ENCODE results near the gene CTNNA3. TPM values are rescaled to one million over a fixed set of nuclear protein-coding genes. Genes with fewer than 3 reads are reported as not detected.

Gene CTNNA3
- total and polyA plus RNA-seq, 2 donors from 2014 or later = 0.45 to 0.72 TPM

DNA sequence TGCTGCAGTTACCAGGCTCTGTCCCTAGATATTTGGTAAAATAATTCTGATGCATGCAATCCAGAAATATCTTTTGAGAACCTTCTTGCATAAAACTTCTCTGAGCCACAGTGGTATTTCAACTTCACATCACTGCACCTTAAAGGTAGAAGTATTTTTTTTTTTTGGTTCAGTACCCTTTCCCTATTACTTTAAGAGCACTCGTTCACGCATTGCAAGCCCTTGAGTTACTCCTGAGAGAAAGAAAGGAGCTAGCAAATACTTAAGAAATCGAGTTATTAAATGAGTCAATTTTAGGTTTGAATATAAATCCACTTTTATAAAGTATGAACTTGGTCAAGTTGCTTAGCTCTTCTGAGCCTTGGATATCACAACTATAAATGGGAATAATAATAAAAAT is 1377.2 kb downstream of the CTNNA3 start:
- Histone ChIP-seq H3K27ac (ENCODE audit: low read depth in 2 of 2, low read length in 2 of 2) (no peak overlapping the region), H3K4me3 (ENCODE audit: low read length in 3 of 3) (no peak overlapping the region), H3K4me1 (ENCODE audit: control insufficient read depth in 2 of 3, insufficient read depth in 2 of 3, low read depth in 1 of 3, low read length in 3 of 3) (peaks cover 0 to 13% (median 0%) of the 10 kb centered on the region in 3 donors), H3K27me3 (ENCODE audit: control insufficient read depth, insufficient read depth, low read length) (no peaks in the 10 kb centered on the region), H3K9me3 (ENCODE audit: control insufficient read depth in 2 of 3, insufficient read depth in 1 of 3, low read length in 3 of 3) (no peaks in the 10 kb centered on the region), H3K9ac (ENCODE audit: low read length in 3 of 3) (no peak overlapping the region), H3K36me3 (ENCODE audit: control insufficient read depth in 2 of 3, insufficient read depth in 3 of 3, low read length in 3 of 3) (no peaks in the 10 kb centered on the region)
- DNase-seq = no peak
- intact Hi-C loops (cut with DNase I) = no loop called here
- FAIRE-seq = no peak
- TF ChIP-seq, protein P1, sequence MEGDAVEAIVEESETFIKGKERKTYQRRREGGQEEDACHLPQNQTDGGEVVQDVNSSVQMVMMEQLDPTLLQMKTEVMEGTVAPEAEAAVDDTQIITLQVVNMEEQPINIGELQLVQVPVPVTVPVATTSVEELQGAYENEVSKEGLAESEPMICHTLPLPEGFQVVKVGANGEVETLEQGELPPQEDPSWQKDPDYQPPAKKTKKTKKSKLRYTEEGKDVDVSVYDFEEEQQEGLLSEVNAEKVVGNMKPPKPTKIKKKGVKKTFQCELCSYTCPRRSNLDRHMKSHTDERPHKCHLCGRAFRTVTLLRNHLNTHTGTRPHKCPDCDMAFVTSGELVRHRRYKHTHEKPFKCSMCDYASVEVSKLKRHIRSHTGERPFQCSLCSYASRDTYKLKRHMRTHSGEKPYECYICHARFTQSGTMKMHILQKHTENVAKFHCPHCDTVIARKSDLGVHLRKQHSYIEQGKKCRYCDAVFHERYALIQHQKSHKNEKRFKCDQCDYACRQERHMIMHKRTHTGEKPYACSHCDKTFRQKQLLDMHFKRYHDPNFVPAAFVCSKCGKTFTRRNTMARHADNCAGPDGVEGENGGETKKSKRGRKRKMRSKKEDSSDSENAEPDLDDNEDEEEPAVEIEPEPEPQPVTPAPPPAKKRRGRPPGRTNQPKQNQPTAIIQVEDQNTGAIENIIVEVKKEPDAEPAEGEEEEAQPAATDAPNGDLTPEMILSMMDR (IDR thresholded peaks at IDR 0.05; ENCODE audit: borderline replicate concordance, extremely low read depth, insufficient read depth) = no peak

DNA sequence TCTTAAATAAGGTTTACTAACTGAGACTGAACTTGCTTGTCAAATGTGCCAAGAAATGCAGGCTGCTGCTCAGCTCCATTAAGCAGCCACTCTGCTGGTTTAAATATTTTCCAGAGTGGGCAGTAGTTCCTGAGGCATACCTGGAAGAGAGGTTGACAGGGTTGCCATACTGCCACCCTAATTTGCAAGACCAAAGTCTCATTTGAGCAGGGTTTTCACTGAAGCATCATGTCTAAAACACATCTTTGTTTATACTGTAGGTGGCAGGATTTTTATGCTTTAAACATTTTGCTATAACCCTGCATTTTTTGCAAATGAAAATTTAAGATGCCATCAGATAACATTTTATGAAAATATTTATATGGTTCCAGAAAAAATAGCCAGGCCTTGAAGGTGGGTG is 1388.2 kb downstream of the CTNNA3 start:
- DNase-seq (peak in 3 of 5 donors; percentile 31 to 75 (median 61)), FAIRE-seq (peak; percentile 93)
- Histone ChIP-seq H3K4me3 (ENCODE audit: low read length in 3 of 3) (no peak overlapping the region), H3K4me1 (ENCODE audit: control insufficient read depth in 2 of 3, insufficient read depth in 2 of 3, low read depth in 1 of 3, low read length in 3 of 3) (peaks cover 0 to 3% (median 0%) of the 10 kb centered on the region in 3 donors), H3K27ac (ENCODE audit: low read depth in 2 of 2, low read length in 2 of 2) (no peak overlapping the region), H3K27me3 (ENCODE audit: control insufficient read depth, insufficient read depth, low read length) (no peaks in the 10 kb centered on the region), H3K36me3 (ENCODE audit: control insufficient read depth in 2 of 3, insufficient read depth in 3 of 3, low read length in 3 of 3) (no peaks in the 10 kb centered on the region), H3K9ac (ENCODE audit: low read length in 3 of 3) (no peak overlapping the region), H3K9me3 (ENCODE audit: control insufficient read depth in 2 of 3, insufficient read depth in 1 of 3, low read length in 3 of 3) (no peaks in the 10 kb centered on the region)
- TF ChIP-seq, protein P1 (IDR thresholded peaks at IDR 0.05; ENCODE audit: borderline replicate concordance, extremely low read depth, insufficient read depth) = no peak
- intact Hi-C loops (cut with DNase I) = no loop called here

DNA sequence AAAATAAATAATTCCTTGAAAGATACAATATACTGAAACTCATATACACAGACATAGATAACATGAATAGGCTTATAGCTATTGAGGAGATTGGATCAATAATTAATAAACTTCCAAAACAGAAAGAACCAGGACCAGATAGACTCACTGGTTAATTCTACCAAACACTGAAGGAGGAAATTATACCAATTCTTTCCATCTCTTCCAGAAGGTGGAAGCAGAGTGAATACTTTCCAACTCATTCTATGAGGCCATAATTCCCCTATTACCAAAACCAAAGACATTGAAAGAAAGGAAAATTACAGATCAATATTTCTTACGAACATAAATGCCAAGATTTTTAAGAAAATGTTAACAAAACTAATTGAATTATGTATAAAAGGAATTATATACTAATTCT is 1394.9 kb downstream of the CTNNA3 start:
- no peak overlapping the region for H3K27ac ChIP-seq (ENCODE audit: low read depth in 2 of 2, low read length in 2 of 2)
- intact Hi-C loops (cut with DNase I) = no loop called here
- no peak overlapping the region for H3K9ac ChIP-seq (ENCODE audit: low read length in 3 of 3)
- FAIRE-seq (peak; percentile 37), DNase-seq (no peak)
- H3K4me1 ChIP-seq (ENCODE audit: control insufficient read depth in 2 of 3, insufficient read depth in 2 of 3, low read depth in 1 of 3, low read length in 3 of 3) = no peaks in the 10 kb centered on the region
- TF ChIP-seq, protein P1 (IDR thresholded peaks at IDR 0.05; ENCODE audit: borderline replicate concordance, extremely low read depth, insufficient read depth) = no peak
- H3K27me3 ChIP-seq (ENCODE audit: control insufficient read depth, insufficient read depth, low read length) = no peaks in the 10 kb centered on the region
- no peak overlapping the region for H3K4me3 ChIP-seq (ENCODE audit: low read length in 3 of 3)
- H3K9me3 ChIP-seq (ENCODE audit: control insufficient read depth in 2 of 3, insufficient read depth in 1 of 3, low read length in 3 of 3) = no peaks in the 10 kb centered on the region
- H3K36me3 ChIP-seq (ENCODE audit: control insufficient read depth in 2 of 3, insufficient read depth in 3 of 3, low read length in 3 of 3) = no peaks in the 10 kb centered on the region

DNA sequence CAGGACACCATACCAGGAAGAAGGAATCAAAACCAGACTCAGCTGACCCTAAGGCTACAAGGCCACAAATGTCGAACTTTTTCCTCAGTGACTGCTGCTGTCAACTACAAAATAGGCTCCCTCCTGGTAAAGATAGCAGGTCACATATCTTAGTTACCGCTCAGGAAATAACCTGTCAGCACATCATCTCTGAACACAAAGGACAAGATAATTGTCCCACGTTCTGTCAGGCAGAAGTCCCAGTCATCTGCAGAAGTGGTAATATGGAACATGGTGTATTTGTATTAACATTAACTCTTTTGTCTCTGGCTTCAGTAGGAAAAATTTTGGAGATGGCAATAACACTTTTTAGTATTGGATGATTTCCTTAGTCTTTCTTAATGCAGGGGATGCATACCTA is 1400.4 kb downstream of the CTNNA3 start:
- no peaks in the 10 kb centered on the region for H3K9me3 ChIP-seq (ENCODE audit: control insufficient read depth in 2 of 3, insufficient read depth in 1 of 3, low read length in 3 of 3)
- H3K27me3 ChIP-seq (ENCODE audit: control insufficient read depth, insufficient read depth, low read length) = no peaks in the 10 kb centered on the region
- H3K36me3 ChIP-seq (ENCODE audit: control insufficient read depth in 2 of 3, insufficient read depth in 3 of 3, low read length in 3 of 3) = no peaks in the 10 kb centered on the region
- no peak overlapping the region for H3K4me3 ChIP-seq (ENCODE audit: low read length in 3 of 3)
- no peaks in the 10 kb centered on the region for H3K4me1 ChIP-seq (ENCODE audit: control insufficient read depth in 2 of 3, insufficient read depth in 2 of 3, low read depth in 1 of 3, low read length in 3 of 3)
- TF ChIP-seq, protein P1 (IDR thresholded peaks at IDR 0.05; ENCODE audit: borderline replicate concordance, extremely low read depth, insufficient read depth) = no peak
- H3K27ac ChIP-seq (ENCODE audit: low read depth in 2 of 2, low read length in 2 of 2) = no peak overlapping the region
- no peak overlapping the region for H3K9ac ChIP-seq (ENCODE audit: low read length in 3 of 3)
- FAIRE-seq = no peak
- intact Hi-C loops (cut with DNase I) = no loop called here
- DNase-seq = no peak

Measured in kidney (tissue), 14 donors.